ENCODE data around the gene SUSD4. TPM values are rescaled to one million over a fixed set of nuclear protein-coding genes. Genes with fewer than 3 reads are reported as not detected.

Gene SUSD4
- total and polyA plus RNA-seq, 2 donors (not counting 1 experiment from before 2014, with no cell fraction given): 0.33 TPM; not detected in 1

- no peak for DNase-seq (ENCODE audit: low read depth in 2 of 2)
- Histone ChIP-seq H3K4me2 (ENCODE audit: extremely low read depth, insufficient read depth, low read length) (no peak overlapping the region), H3K9me3 (ENCODE audit: control insufficient read depth, insufficient read depth, low read depth, low read length) (no peaks in the 10 kb centered on the region), H3K27me3 (ENCODE audit: control insufficient read depth, insufficient read depth, low read length) (peaks cover 10% of the 10 kb centered on the region), H3K79me2 (ENCODE audit: control insufficient read depth, insufficient read depth, low read length) (no peaks in the 10 kb centered on the region), H3K27ac (ENCODE audit: insufficient read depth, low read length) (no peak overlapping the region), H3K4me3 (replicated peaks in 1 of 4; ENCODE audit: control extremely low read depth in 1 of 4, insufficient read depth in 1 of 4, low read depth in 3 of 4, low read length in 4 of 4) (no peak overlapping the region), H2AFZ (ENCODE audit: low read length) (no peak overlapping the region), H4K20me1 (ENCODE audit: control insufficient read depth, extremely low read depth, insufficient read depth, low read length) (no peaks in the 10 kb centered on the region), H3K36me3 (ENCODE audit: control insufficient read depth, insufficient read depth, low read length) (no peaks in the 10 kb centered on the region), H3K9ac (ENCODE audit: insufficient read depth, low read length) (no peak overlapping the region), H3K4me1 (ENCODE audit: control insufficient read depth, extremely low read depth, insufficient read depth, low read length) (no peaks in the 10 kb centered on the region)
- TF ChIP-seq EZH2 (IDR thresholded peaks at IDR 0.05; ENCODE audit: low read length, missing control alignments): no peak
- TF ChIP-seq CTCF (conservative IDR thresholded peaks at IDR 0.05 in 1 of 2, IDR thresholded peaks at IDR 0.05 in 1 of 2; ENCODE audit: low read depth in 1 of 2, low read length in 2 of 2): no peak
These were observed 73.6 kb downstream of the SUSD4 start for GRCh38 chr1:223290397-223290796.

- Histone ChIP-seq H3K36me3 (ENCODE audit: control insufficient read depth, insufficient read depth, low read length) (no peaks in the 10 kb centered on the region), H2AFZ (ENCODE audit: low read length) (no peak overlapping the region), H3K79me2 (ENCODE audit: control insufficient read depth, insufficient read depth, low read length) (no peaks in the 10 kb centered on the region), H3K9ac (ENCODE audit: insufficient read depth, low read length) (no peak overlapping the region), H3K4me3 (replicated peaks in 1 of 4; ENCODE audit: control extremely low read depth in 1 of 4, insufficient read depth in 1 of 4, low read depth in 3 of 4, low read length in 4 of 4) (no peak overlapping the region), H4K20me1 (ENCODE audit: control insufficient read depth, extremely low read depth, insufficient read depth, low read length) (no peaks in the 10 kb centered on the region), H3K9me3 (ENCODE audit: control insufficient read depth, insufficient read depth, low read depth, low read length) (no peaks in the 10 kb centered on the region), H3K4me1 (ENCODE audit: control insufficient read depth, extremely low read depth, insufficient read depth, low read length) (no peaks in the 10 kb centered on the region), H3K4me2 (ENCODE audit: extremely low read depth, insufficient read depth, low read length) (no peak overlapping the region), H3K27ac (ENCODE audit: insufficient read depth, low read length) (no peak overlapping the region), H3K27me3 (ENCODE audit: control insufficient read depth, insufficient read depth, low read length) (peaks cover 10% of the 10 kb centered on the region)
- TF ChIP-seq CTCF (conservative IDR thresholded peaks at IDR 0.05 in 1 of 2, IDR thresholded peaks at IDR 0.05 in 1 of 2; ENCODE audit: low read depth in 1 of 2, low read length in 2 of 2): no peak
- TF ChIP-seq EZH2 (IDR thresholded peaks at IDR 0.05; ENCODE audit: low read length, missing control alignments): no peak
- no peak for DNase-seq (ENCODE audit: low read depth in 2 of 2)
These were observed 74.4 kb downstream of the SUSD4 start for GRCh38 chr1:223289621-223290020.

GRCh38 chr1:223288826-223289225, 75.2 kb downstream of the SUSD4 start:
- TF ChIP-seq EZH2 (IDR thresholded peaks at IDR 0.05; ENCODE audit: low read length, missing control alignments) (no peak), CTCF (conservative IDR thresholded peaks at IDR 0.05 in 1 of 2, IDR thresholded peaks at IDR 0.05 in 1 of 2; ENCODE audit: low read depth in 1 of 2, low read length in 2 of 2) (no peak)
- H3K4me2 ChIP-seq (ENCODE audit: extremely low read depth, insufficient read depth, low read length): no peak overlapping the region
- DNase-seq (ENCODE audit: low read depth in 2 of 2): no peak
- peaks cover 6% of the 10 kb centered on the region for H3K27me3 ChIP-seq (ENCODE audit: control insufficient read depth, insufficient read depth, low read length)
- no peak overlapping the region for H2AFZ ChIP-seq (ENCODE audit: low read length)
- H3K9me3 ChIP-seq (ENCODE audit: control insufficient read depth, insufficient read depth, low read depth, low read length): no peaks in the 10 kb centered on the region
- H3K36me3 ChIP-seq (ENCODE audit: control insufficient read depth, insufficient read depth, low read length): no peaks in the 10 kb centered on the region
- no peaks in the 10 kb centered on the region for H3K79me2 ChIP-seq (ENCODE audit: control insufficient read depth, insufficient read depth, low read length)
- H4K20me1 ChIP-seq (ENCODE audit: control insufficient read depth, extremely low read depth, insufficient read depth, low read length): no peaks in the 10 kb centered on the region
- H3K4me3 ChIP-seq (replicated peaks in 1 of 4; ENCODE audit: control extremely low read depth in 1 of 4, insufficient read depth in 1 of 4, low read depth in 3 of 4, low read length in 4 of 4): no peak overlapping the region
- H3K9ac ChIP-seq (ENCODE audit: insufficient read depth, low read length): no peak overlapping the region
- H3K27ac ChIP-seq (ENCODE audit: insufficient read depth, low read length): no peak overlapping the region
- H3K4me1 ChIP-seq (ENCODE audit: control insufficient read depth, extremely low read depth, insufficient read depth, low read length): no peaks in the 10 kb centered on the region
